Neuronal stem cell (in vitro differentiated cells): ENCODE results near the gene NRG3.

Experiments
- DNase-seq: peaks from one replicate; pipeline ENCODE4 v3.0.0-alpha.2; 2013; ENCODE audit warnings: low spot score
- H2AFZ ChIP-seq: one replicate; pipeline ENCODE4 v1.6.1; 2013; ENCODE audit warnings: mild to moderate bottlenecking, low read length, inconsistent platforms
- H2AK5ac ChIP-seq: 2 replicates; pipeline ENCODE4 v1.6.1; 2013; ENCODE audit warnings: low read depth, mild to moderate bottlenecking, inconsistent platforms, low read length, moderate library complexity, mixed read lengths
- H2BK120ac ChIP-seq: 2 replicates; pipeline ENCODE4 v1.6.1; 2013; ENCODE audit warnings: low read depth, mild to moderate bottlenecking, inconsistent platforms, low read length, moderate library complexity, mixed read lengths
- H2BK12ac ChIP-seq: one replicate; pipeline ENCODE4 v1.6.1; 2013; ENCODE audit warnings: low read length, inconsistent platforms
- H2BK15ac ChIP-seq: 2 replicates; pipeline ENCODE4 v1.6.1; 2013; ENCODE audit warnings: mild to moderate bottlenecking, low read length, inconsistent platforms, mixed read lengths
- H2BK5ac ChIP-seq: one replicate; pipeline ENCODE4 v1.6.1; 2013; ENCODE audit warnings: inconsistent platforms, mild to moderate bottlenecking, low read length, moderate library complexity
- H3K14ac ChIP-seq: one replicate; pipeline ENCODE4 v1.6.1; 2013; ENCODE audit warnings: low read length, inconsistent platforms
- H3K18ac ChIP-seq: 2 replicates; pipeline ENCODE4 v1.6.1; 2013; ENCODE audit warnings: low read length, inconsistent platforms
- H3K23ac ChIP-seq: 2 replicates; pipeline ENCODE4 v1.6.1; 2013; ENCODE audit warnings: low read depth, mild to moderate bottlenecking, mixed read lengths, low read length, inconsistent platforms; ENCODE audit not compliant: poor library complexity
- H3K27ac ChIP-seq: replicated peaks from 3 replicates; pipeline ENCODE4 v1.5.1; 2013; ENCODE audit warnings: low read length, inconsistent platforms
- H3K27me3 ChIP-seq, 3 experiments: 2 replicates each; pipeline ENCODE4 v1.6.1; 2013; ENCODE audit warnings: low read length in 3 of 3, mild to moderate bottlenecking in 2 of 3, inconsistent platforms in 1 of 3, low read depth in 1 of 3, mixed read lengths in 1 of 3, moderate library complexity in 1 of 3; ENCODE audit not compliant: control insufficient read depth in 3 of 3, insufficient read depth in 3 of 3
- H3K36me3 ChIP-seq, 2 donors: replicated peaks in 1 of 2; 2 replicates each; pipeline ENCODE4 v1.6.1; 2013; ENCODE audit warnings: low read length in 2 of 2; ENCODE audit not compliant: control insufficient read depth in 2 of 2, insufficient read depth in 2 of 2
- H3K4ac ChIP-seq: 2 replicates; pipeline ENCODE4 v1.6.1; 2013; ENCODE audit warnings: inconsistent platforms, mild to moderate bottlenecking, low read length, moderate library complexity
- H3K4me1 ChIP-seq, 2 donors: 1 replicate in 1 of 2; 2 replicates in 1 of 2; pipeline ENCODE4 v1.6.1; 2013; ENCODE audit warnings: low read length in 2 of 2, low read depth in 1 of 2; ENCODE audit not compliant: control insufficient read depth in 2 of 2, insufficient read depth in 1 of 2
- H3K4me2 ChIP-seq: one replicate; pipeline ENCODE4 v1.6.1; 2013; ENCODE audit warnings: mild to moderate bottlenecking, low read length, inconsistent platforms; ENCODE audit not compliant: insufficient read depth, poor library complexity, severe bottlenecking
- H3K4me3 ChIP-seq, 2 donors: 2 replicates each; pipeline ENCODE4 v1.5.1; 2013; ENCODE audit warnings: low read length in 2 of 2, mild to moderate bottlenecking in 2 of 2, inconsistent platforms in 1 of 2, moderate library complexity in 1 of 2
- H3K79me1 ChIP-seq: one replicate; pipeline ENCODE4 v1.6.1; 2013; ENCODE audit warnings: low read depth, mild to moderate bottlenecking, inconsistent platforms, low read length, moderate library complexity
- H3K9ac ChIP-seq: one replicate; pipeline ENCODE4 v1.6.1; 2013; ENCODE audit warnings: mild to moderate bottlenecking, low read depth, low read length, inconsistent platforms; ENCODE audit not compliant: poor library complexity
- H3K9me3 ChIP-seq, 2 donors: replicated peaks in 1 of 2; 2 replicates each; pipeline versions ENCODE3 to v1.6.1; 2013; ENCODE audit warnings: low read length in 2 of 2, mild to moderate bottlenecking in 2 of 2, inconsistent platforms in 1 of 2, low read depth in 1 of 2, mixed read lengths in 1 of 2, moderate library complexity in 1 of 2; ENCODE audit not compliant: control insufficient read depth in 2 of 2, insufficient read depth in 1 of 2
- H4K8ac ChIP-seq: one replicate; pipeline ENCODE4 v1.6.1; 2013; ENCODE audit warnings: low read depth, mild to moderate bottlenecking, inconsistent platforms, low read length, moderate library complexity
- H4K91ac ChIP-seq: one replicate; pipeline ENCODE4 v1.6.1; 2013; ENCODE audit warnings: low read length, low read depth, mild to moderate bottlenecking, inconsistent platforms; ENCODE audit not compliant: poor library complexity
- WGBS, 2 donors: extraction: QIAGEN DNeasy Blood & Tissue Kit; methylation state at CpG; one replicate each; pipeline ENCODE4 v1.1.7; 2013; ENCODE audit warnings: missing lambda C conversion rate in 2 of 2, mixed read lengths in 1 of 2; ENCODE audit not compliant: insufficient read length in 2 of 2, insufficient replicate concordance in 1 of 2; ENCODE audit errors: extremely low coverage in 2 of 2; 5-methylcytosine and 5-hydroxymethylcytosine counted together

NRG3 gene

GRCh38 chr10:82643601-82644000 lies 768.6 kb downstream of the NRG3 start:
- Histone ChIP-seq H3K4me2 (no peak overlapping the region), H3K27me3 (no peaks in the 10 kb centered on the region), H3K14ac (no peak overlapping the region), H3K9me3 (no peaks in the 10 kb centered on the region), H3K4me1 (no peaks in the 10 kb centered on the region), H3K23ac (no peak overlapping the region), H3K18ac (no peak overlapping the region), H3K9ac (no peak overlapping the region), H2AK5ac (no peak overlapping the region), H4K91ac (no peak overlapping the region), H3K4me3 (no peak overlapping the region), H3K4ac (no peak overlapping the region), H4K8ac (no peak overlapping the region), H2BK5ac (no peak overlapping the region), H3K36me3 (no peaks in the 10 kb centered on the region), H2BK15ac (no peak overlapping the region), H3K79me1 (no peaks in the 10 kb centered on the region), H3K27ac (no peak overlapping the region), H2AFZ (no peak overlapping the region), H2BK12ac (no peak overlapping the region), H2BK120ac (no peak overlapping the region)
- WGBS, 2 donors, result no CpG with 5 or more reads among the region's 5 CpGs
- DNase-seq, result no peak

- no peak overlapping the region for H2BK120ac ChIP-seq
- no peak overlapping the region for H3K23ac ChIP-seq
- no peak overlapping the region for H3K4ac ChIP-seq
- H4K8ac ChIP-seq, result no peak overlapping the region
- no peak overlapping the region for H2BK12ac ChIP-seq
- no peak overlapping the region for H3K18ac ChIP-seq
- no peaks in the 10 kb centered on the region for H3K9me3 ChIP-seq
- no peaks in the 10 kb centered on the region for H3K36me3 ChIP-seq
- H4K91ac ChIP-seq, result no peak overlapping the region
- H3K27ac ChIP-seq, result no peak overlapping the region
- no peaks in the 10 kb centered on the region for H3K79me1 ChIP-seq
- no peaks in the 10 kb centered on the region for H3K4me1 ChIP-seq
- H3K4me2 ChIP-seq, result no peak overlapping the region
- no peak overlapping the region for H2BK15ac ChIP-seq
- H2BK5ac ChIP-seq, result no peak overlapping the region
- H3K9ac ChIP-seq, result no peak overlapping the region
- H2AK5ac ChIP-seq, result no peak overlapping the region
- no peak for DNase-seq
- H3K14ac ChIP-seq, result no peak overlapping the region
- H3K4me3 ChIP-seq, result no peak overlapping the region
- H2AFZ ChIP-seq, result no peak overlapping the region
- no peaks in the 10 kb centered on the region for H3K27me3 ChIP-seq
Observed at GRCh38 chr10:82645221-82645620, 770.2 kb downstream of the NRG3 start.

- no peak overlapping the region for H2BK5ac ChIP-seq
- no peak overlapping the region for H2BK120ac ChIP-seq
- no peaks in the 10 kb centered on the region for H3K36me3 ChIP-seq
- H3K79me1 ChIP-seq, result no peaks in the 10 kb centered on the region
- no peak overlapping the region for H4K91ac ChIP-seq
- no peak overlapping the region for H4K8ac ChIP-seq
- no peak overlapping the region for H3K18ac ChIP-seq
- no peak overlapping the region for H2BK12ac ChIP-seq
- H3K27me3 ChIP-seq, result no peaks in the 10 kb centered on the region
- no peaks in the 10 kb centered on the region for H3K4me1 ChIP-seq
- H3K4ac ChIP-seq, result no peak overlapping the region
- no peaks in the 10 kb centered on the region for H3K9me3 ChIP-seq
- no peak overlapping the region for H3K23ac ChIP-seq
- H3K9ac ChIP-seq, result no peak overlapping the region
- H3K4me3 ChIP-seq, result no peak overlapping the region
- H3K27ac ChIP-seq, result no peak overlapping the region
- no peak for DNase-seq
- no peak overlapping the region for H2AFZ ChIP-seq
- no peak overlapping the region for H3K14ac ChIP-seq
- H2AK5ac ChIP-seq, result no peak overlapping the region
- no peak overlapping the region for H3K4me2 ChIP-seq
- no peak overlapping the region for H2BK15ac ChIP-seq
- WGBS, 2 donors, result no CpG with 5 or more reads among the region's 7 CpGs
Observed at GRCh38 chr10:82653244-82654155, 778.5 kb downstream of the NRG3 start.

GRCh38 chr10:82660205-82660604 lies 785.2 kb downstream of the NRG3 start:
- Histone ChIP-seq H3K9ac (no peak overlapping the region), H2AFZ (peak overlapping the region; percentile 64), H3K23ac (no peak overlapping the region), H3K14ac (no peak overlapping the region), H3K36me3 (no peaks in the 10 kb centered on the region), H2BK120ac (no peak overlapping the region), H3K79me1 (no peaks in the 10 kb centered on the region), H4K91ac (no peak overlapping the region), H2AK5ac (no peak overlapping the region), H3K4me3 (no peak overlapping the region), H3K4me1 (no peaks in the 10 kb centered on the region), H3K4ac (no peak overlapping the region), H3K27me3 (no peaks in the 10 kb centered on the region), H2BK5ac (no peak overlapping the region), H3K9me3 (no peaks in the 10 kb centered on the region), H3K4me2 (no peak overlapping the region), H3K27ac (no peak overlapping the region), H2BK12ac (no peak overlapping the region), H3K18ac (no peak overlapping the region), H2BK15ac (no peak overlapping the region), H4K8ac (no peak overlapping the region)
- no peak for DNase-seq
